T-cell (primary cell): ENCODE measurements around the gene LCLAT1. TPM values are rescaled to one million over a fixed set of nuclear protein-coding genes. Genes with fewer than 3 reads are reported as not detected.
"Not testable (repeated sequence)": the region's sequence is repeated elsewhere in the genome, so short reads cannot be mapped to it uniquely, and the experiment has no call there.

Experiments
- ATAC-seq, 4 experiments: fragments of 200-7000 bp in 3 of 4; fragments of 150-1000 bp in 1 of 4; cut with Tn5 transposase; replicated peaks in 1 of 4; 1 replicate in 3 of 4; 2 replicates in 1 of 4; pipeline ENCODE4 v1.10.0; 2021; ENCODE audit warnings: moderate library complexity in 3 of 4, mild to moderate bottlenecking in 2 of 4, moderate number of reproducible peaks in 1 of 4
- CTCF ChIA-PET, 2 donors: fragments of 300-600 bp; sonication (Branson Sonifier 250); formaldehyde crosslinking; loops; one replicate each; lab custom pipeline; 2022; ENCODE audit warnings: antibody characterized with exemption in 2 of 2; lab: Charles Lee
- POLR2A ChIA-PET, 2 donors: fragments of 300-600 bp; sonication (Branson Sonifier 250); formaldehyde crosslinking; loops; one replicate each; lab custom pipeline; 2022; ENCODE audit warnings: antibody characterized with exemption in 2 of 2; lab: Charles Lee
- DNase-seq, 35 experiments: peaks; one replicate each; pipeline versions ENCODE4 v3.0.0 to v3.0.0-alpha.2; 2013 to 2023
- H3K27ac ChIP-seq: one replicate; pipeline ENCODE4 v1.5.1; 2013; ENCODE audit warnings: low read length
- H3K27me3 ChIP-seq, 2 experiments: replicated peaks in 1 of 2; 1 replicate in 1 of 2; 2 replicates in 1 of 2; pipeline versions ENCODE4 v1.6.1 to v1.7.0; 2013; ENCODE audit warnings: low read length in 1 of 2, mixed read lengths in 1 of 2; ENCODE audit not compliant: control insufficient read depth in 2 of 2, insufficient read depth in 2 of 2; ENCODE audit errors: extremely low read depth in 1 of 2
- H3K36me3 ChIP-seq, 2 donors: 1 replicate in 1 of 2; 2 replicates in 1 of 2; pipeline versions ENCODE4 v1.6.1 to v1.7.0; 2013; ENCODE audit warnings: low read length in 1 of 2; ENCODE audit not compliant: control insufficient read depth in 2 of 2, insufficient read depth in 1 of 2; ENCODE audit errors: extremely low read depth in 1 of 2
- H3K4me1 ChIP-seq, 2 experiments: 1 replicate in 1 of 2; 2 replicates in 1 of 2; pipeline versions ENCODE4 v1.6.1 to v1.7.0; 2013; ENCODE audit warnings: low read length in 2 of 2, mixed read lengths in 1 of 2; ENCODE audit not compliant: insufficient read depth in 2 of 2, control insufficient read depth in 1 of 2; ENCODE audit errors: extremely low read depth in 1 of 2
- H3K4me3 ChIP-seq, 2 donors: 1 replicate in 1 of 2; 2 replicates in 1 of 2; pipeline versions ENCODE4 v1.5.1 to v1.7.0; 2013; ENCODE audit warnings: mild to moderate bottlenecking in 2 of 2, low read length in 1 of 2, moderate library complexity in 1 of 2; ENCODE audit not compliant: control insufficient read depth in 1 of 2; ENCODE audit errors: extremely low read depth in 1 of 2
- H3K9me3 ChIP-seq: 2 replicates; pipeline ENCODE4 v1.7.0; 2013
- H3K27ac Mint-ChIP-seq, 2 donors: one replicate each; pipeline ENCODE4 v1.8.0; 2020 to 2021; ENCODE audit warnings: mild to moderate bottlenecking in 2 of 2, mixed read lengths in 2 of 2
- H3K27me3 Mint-ChIP-seq, 2 donors: one replicate each; pipeline ENCODE4 v1.8.0; 2021 to 2022; ENCODE audit warnings: mixed read lengths in 2 of 2
- H3K36me3 Mint-ChIP-seq: one replicate; pipeline ENCODE4 v1.8.0; 2021; ENCODE audit warnings: mixed read lengths
- H3K4me1 Mint-ChIP-seq, 3 donors: one replicate each; pipeline ENCODE4 v1.8.0; 2020 to 2022; ENCODE audit warnings: mixed read lengths in 3 of 3, mild to moderate bottlenecking in 1 of 3
- H3K4me3 Mint-ChIP-seq, 3 donors: one replicate each; pipeline ENCODE4 v1.8.0; 2020 to 2022; ENCODE audit warnings: mild to moderate bottlenecking in 3 of 3, mixed read lengths in 3 of 3, moderate library complexity in 3 of 3
- H3K9me3 Mint-ChIP-seq, 3 donors: one replicate each; pipeline ENCODE4 v1.8.0; 2020 to 2022; ENCODE audit warnings: mixed read lengths in 3 of 3
- WGBS: methylation state at CpG from one replicate; pipeline ENCODE4 v1.1.5; 2013; ENCODE audit warnings: missing lambda C conversion rate; ENCODE audit not compliant: insufficient coverage; 5-methylcytosine and 5-hydroxymethylcytosine counted together
- total RNA-seq, 35 experiments: library from RNA in 6 of 35; stranded (reverse) in 6 of 35; fragments of 120-200 nt in 1 of 35; gene quantifications; one replicate each; pipeline versions ENCODE4 v1.2.1 to v1.2.4 and lab custom pipeline; 2013 to 2026

Gene LCLAT1
- total RNA-seq, 5 donors from 2014 or later (not counting 1 experiment from before 2014, with no cell fraction given), result 13.8 to 33.0 (median 19.6) TPM

DNA sequence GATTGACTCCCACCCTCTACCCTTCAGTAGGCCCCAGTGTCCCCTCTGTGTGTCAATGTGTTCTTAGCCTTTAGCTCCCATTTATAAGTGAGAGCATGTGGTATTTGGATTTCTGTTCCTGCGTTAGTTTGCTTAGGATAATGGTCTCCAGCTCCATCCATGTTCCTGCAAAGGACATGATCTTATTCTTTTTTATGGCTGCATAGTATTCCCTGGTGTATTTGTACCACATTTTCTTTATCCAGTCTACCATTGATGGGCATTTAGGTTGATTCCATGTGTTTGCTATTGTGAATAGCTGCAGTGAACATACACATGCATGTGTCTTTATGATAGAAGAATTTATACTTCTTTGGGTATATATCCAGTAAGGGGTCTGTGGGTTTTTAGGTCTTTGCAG is 60.4 kb downstream of the LCLAT1 start:
- H3K36me3 Mint-ChIP-seq, result peaks cover 12% of the 10 kb centered on the region
- WGBS, result no CpG with 5 or more reads among the region's 1 CpG
- H3K9me3 ChIP-seq, H3K27ac ChIP-seq, H3K27me3 Mint-ChIP-seq, H3K27me3 ChIP-seq, CTCF ChIA-PET, H3K4me3 ChIP-seq, POLR2A ChIA-PET, H3K36me3 ChIP-seq, ATAC-seq, H3K27ac Mint-ChIP-seq, DNase-seq, H3K4me3 Mint-ChIP-seq: not testable (repeated sequence)
- H3K4me1 Mint-ChIP-seq, result peaks cover 59 to 79% (median 66%) of the 10 kb centered on the region in 3 donors
- peaks cover 3 to 12% (median 5%) of the 10 kb centered on the region in 3 donors for H3K9me3 Mint-ChIP-seq
- peaks cover 13 to 25% of the 10 kb centered on the region in 2 experiments for H3K4me1 ChIP-seq

DNA sequence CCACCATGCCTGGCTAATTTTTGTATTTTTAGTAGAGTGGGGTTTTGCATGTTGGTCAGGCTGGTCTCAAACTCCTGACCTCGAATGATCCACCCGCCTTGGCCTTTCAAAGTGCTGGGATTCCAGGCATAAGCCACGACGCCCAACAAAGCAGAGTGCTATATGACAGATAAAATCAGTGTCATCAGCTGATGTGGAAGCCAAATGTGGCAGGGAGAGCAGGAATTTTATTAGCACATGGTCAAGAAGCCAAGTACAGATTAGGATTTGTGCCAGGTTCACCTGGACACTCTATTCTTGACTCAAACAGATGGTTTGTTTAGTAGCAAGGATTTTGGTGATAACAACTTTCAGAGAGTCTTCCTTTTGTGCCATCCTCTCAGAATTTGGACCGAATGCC is 62.7 kb downstream of the LCLAT1 start:
- Histone ChIP-seq H3K27me3 (no peaks in the 10 kb centered on the region), H3K9me3 (no peaks in the 10 kb centered on the region), H3K27ac (no peak overlapping the region), H3K4me1 (peaks cover under 1 to 10% of the 10 kb centered on the region in 2 experiments), H3K4me3 (no peak overlapping the region), H3K36me3 (no peaks in the 10 kb centered on the region)
- H3K36me3 Mint-ChIP-seq, result peaks cover 12% of the 10 kb centered on the region
- H3K4me3 Mint-ChIP-seq, result no peak overlapping the region
- DNase-seq (no peak), ATAC-seq (no peak)
- 93% methylated on average over 4 of the region's 5 CpGs for WGBS
- no peaks in the 10 kb centered on the region for H3K27me3 Mint-ChIP-seq
- CTCF ChIA-PET, result interaction anchor here in 1 of 2 donors (0.6 kb wide), 1 partner anchor 188 kb away, joined by 4 read pairs; no protein-coding TSS in a partner anchor
- H3K27ac Mint-ChIP-seq, result no peak overlapping the region
- peaks cover 0 to 12% (median 5%) of the 10 kb centered on the region in 3 donors for H3K9me3 Mint-ChIP-seq
- POLR2A ChIA-PET, result interaction anchor here in 1 of 2 donors (0.6 kb wide), 1 partner anchor 69 kb away, joined by 3 read pairs; no protein-coding TSS in a partner anchor
- H3K4me1 Mint-ChIP-seq, result peaks cover 45 to 70% (median 50%) of the 10 kb centered on the region in 3 donors

DNA sequence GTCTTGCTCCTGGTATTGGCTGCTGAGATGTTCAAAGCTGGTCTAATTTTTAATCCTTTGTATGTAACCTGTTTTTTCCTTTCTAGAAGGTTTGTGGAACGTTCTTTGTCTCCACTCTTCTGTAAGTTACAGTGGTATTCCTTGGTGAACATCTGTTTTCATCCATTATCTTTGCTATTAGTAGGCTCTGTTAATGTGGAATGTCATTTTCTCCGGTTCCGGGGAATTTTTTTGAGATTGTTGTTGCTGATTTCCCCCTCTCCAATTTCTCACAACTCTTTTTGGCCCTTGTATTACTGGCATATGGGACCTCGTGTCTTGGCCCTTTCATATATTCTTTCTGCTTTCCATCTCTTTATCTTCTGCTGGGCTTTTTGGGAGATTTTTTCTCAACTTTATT is 63.4 kb downstream of the LCLAT1 start:
- H3K4me1 Mint-ChIP-seq, result peaks cover 42 to 69% (median 48%) of the 10 kb centered on the region in 3 donors
- Histone ChIP-seq H3K27ac (no peak overlapping the region), H3K9me3 (no peaks in the 10 kb centered on the region), H3K4me3 (no peak overlapping the region), H3K27me3 (no peaks in the 10 kb centered on the region), H3K4me1 (peaks cover 0 to 5% of the 10 kb centered on the region in 2 experiments), H3K36me3 (no peaks in the 10 kb centered on the region)
- ChIA-PET CTCF (interaction anchor here (0.5 to 1.1 kb wide), 2 partner anchors 43 to 201 kb away, joined by 3 to 4 read pairs; no protein-coding TSS in a partner anchor), POLR2A (interaction anchor here in 1 of 2 donors (0.6 kb wide), 1 partner anchor 13 kb away, joined by 3 read pairs; no protein-coding TSS in a partner anchor)
- no peaks in the 10 kb centered on the region for H3K27me3 Mint-ChIP-seq
- no CpG with 5 or more reads among the region's 4 CpGs for WGBS
- DNase-seq (no peak), ATAC-seq (no peak)
- H3K27ac Mint-ChIP-seq, result no peak overlapping the region
- peaks cover 16% of the 10 kb centered on the region for H3K36me3 Mint-ChIP-seq
- no peak overlapping the region for H3K4me3 Mint-ChIP-seq
- H3K9me3 Mint-ChIP-seq, result peaks cover 0 to 12% (median 5%) of the 10 kb centered on the region in 3 donors

DNA sequence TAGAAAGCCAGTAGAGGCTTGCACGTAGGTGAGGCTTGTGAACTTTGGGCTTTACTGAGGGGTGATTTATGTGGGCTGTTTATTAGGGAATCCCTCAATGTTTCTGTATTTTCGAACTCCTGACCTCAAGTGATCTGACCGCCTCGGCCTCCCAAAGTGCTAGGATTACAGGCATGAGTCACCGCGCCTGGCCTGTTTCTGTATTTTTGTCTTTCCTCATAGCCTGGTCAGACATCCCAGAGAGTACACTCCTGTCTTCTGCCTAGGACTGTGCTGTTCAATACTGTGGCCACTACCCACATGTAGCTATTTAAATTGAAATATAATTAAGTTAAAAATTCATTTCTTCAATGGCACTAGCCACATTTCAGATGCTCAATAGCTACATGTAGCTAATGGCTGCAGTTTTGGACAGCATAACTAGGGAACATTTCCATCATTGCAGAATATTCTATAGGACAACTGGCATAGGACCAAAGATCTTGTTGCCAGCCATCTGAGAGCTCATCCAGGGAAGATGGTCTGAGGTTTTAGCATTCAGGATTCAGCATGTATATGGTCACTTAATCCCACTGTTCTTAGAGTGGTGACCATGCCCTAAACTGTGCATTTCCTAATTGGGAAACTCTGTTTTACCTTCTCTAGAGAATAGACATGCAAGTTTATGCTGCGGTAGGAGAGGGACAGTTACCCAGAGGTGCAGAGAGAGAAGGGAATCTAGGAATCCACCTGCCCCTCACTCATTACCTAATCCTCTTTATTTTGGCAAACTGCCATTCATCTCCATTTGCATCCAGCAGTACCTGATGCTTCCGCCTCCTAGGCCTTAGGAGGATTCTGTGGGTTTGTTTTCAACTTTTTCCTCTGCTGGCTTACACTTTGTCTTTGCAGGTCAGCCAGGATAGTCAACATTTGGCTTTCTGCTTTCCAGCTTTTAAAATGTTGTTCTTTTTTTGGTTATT is 64.4 kb downstream of the LCLAT1 start:
- Histone ChIP-seq H3K9me3 (no peaks in the 10 kb centered on the region), H3K27me3 (no peaks in the 10 kb centered on the region), H3K4me3 (no peak overlapping the region), H3K4me1 (peaks cover 0 to 2% of the 10 kb centered on the region in 2 experiments), H3K36me3 (no peaks in the 10 kb centered on the region), H3K27ac (no peak overlapping the region)
- Mint-ChIP-seq H3K27me3 (no peaks in the 10 kb centered on the region), H3K4me3 (no peak overlapping the region), H3K4me1 (peaks cover 36 to 66% (median 42%) of the 10 kb centered on the region in 3 donors), H3K27ac (no peak overlapping the region), H3K9me3 (peaks cover 0 to 12% (median 5%) of the 10 kb centered on the region in 3 donors), H3K36me3 (peaks cover 20% of the 10 kb centered on the region)
- ChIA-PET POLR2A (no interaction called here), CTCF (interaction anchor here in 1 of 2 donors (0.6 to 1.1 kb wide), 2 partner anchors 138 to 200 kb away, joined by 3 to 4 read pairs; no protein-coding TSS in a partner anchor)
- ATAC-seq (no peak), DNase-seq (no peak)
- WGBS, result 88% methylated on average over 1 of the region's 8 CpGs

DNA sequence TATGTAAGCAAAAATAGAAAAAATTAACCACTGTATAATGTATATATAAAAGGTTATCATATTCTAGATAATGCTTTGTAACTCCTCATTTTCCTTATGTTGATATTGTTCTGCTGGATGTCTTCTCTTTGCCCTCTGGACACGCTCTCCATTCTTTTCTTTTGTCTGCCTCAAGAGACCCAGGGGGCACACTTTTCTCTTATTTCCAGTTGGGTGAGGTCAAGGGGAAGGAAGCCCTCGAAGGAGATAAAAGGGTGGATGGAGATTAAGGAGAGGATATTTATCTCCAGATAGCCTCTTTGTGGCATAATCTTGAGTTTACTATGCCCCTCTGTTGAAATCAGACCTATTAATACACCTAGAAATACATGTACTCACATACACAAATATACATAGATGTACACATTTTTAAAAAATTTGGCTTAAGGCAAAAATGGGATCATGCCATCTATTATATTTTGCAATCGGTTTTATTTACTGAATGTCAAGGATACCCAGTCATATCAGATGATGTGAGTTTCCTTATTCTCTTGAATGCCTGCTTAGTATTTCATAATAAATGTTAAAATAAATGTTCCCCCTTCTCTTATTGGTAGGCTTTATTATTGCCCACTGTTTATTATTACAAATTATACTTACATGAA is 65.3 kb downstream of the LCLAT1 start:
- ATAC-seq, result no peak
- Histone ChIP-seq H3K4me1 (peaks cover 0 to 2% of the 10 kb centered on the region in 2 experiments), H3K9me3 (no peaks in the 10 kb centered on the region), H3K4me3 (no peak overlapping the region), H3K27ac (no peak overlapping the region), H3K36me3 (no peaks in the 10 kb centered on the region), H3K27me3 (no peaks in the 10 kb centered on the region)
- ChIA-PET CTCF (no interaction called here), POLR2A (no interaction called here)
- no peaks in the 10 kb centered on the region for H3K27me3 Mint-ChIP-seq
- H3K4me3 Mint-ChIP-seq, result no peak overlapping the region
- WGBS, result no CpG with 5 or more reads among the region's 3 CpGs
- H3K4me1 Mint-ChIP-seq, result peaks cover 36 to 72% (median 42%) of the 10 kb centered on the region in 3 donors
- no peak for DNase-seq
- peaks cover 0 to 13% (median 5%) of the 10 kb centered on the region in 3 donors for H3K9me3 Mint-ChIP-seq
- H3K36me3 Mint-ChIP-seq, result peaks cover 23% of the 10 kb centered on the region
- no peak overlapping the region for H3K27ac Mint-ChIP-seq

DNA sequence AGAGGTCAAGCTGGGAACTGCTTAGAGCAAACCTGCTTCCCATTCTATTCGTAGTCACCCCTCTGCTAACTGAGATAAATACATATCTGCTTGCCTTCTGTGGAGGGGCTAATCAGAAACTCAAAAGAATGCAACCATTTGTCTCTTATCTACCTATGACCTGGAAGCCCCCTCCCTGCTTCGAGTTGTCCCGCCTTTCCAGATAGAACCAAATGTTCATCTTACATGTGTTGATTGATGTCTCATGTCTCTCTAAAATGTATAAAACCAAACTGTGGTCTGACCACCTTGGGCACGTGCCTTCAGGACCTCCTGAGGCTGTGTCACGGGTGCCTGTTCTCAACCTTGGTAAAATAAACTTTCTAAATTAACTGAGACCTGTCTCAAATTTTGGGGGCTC is 66.6 kb downstream of the LCLAT1 start:
- H3K27ac Mint-ChIP-seq, H3K4me3 Mint-ChIP-seq, ATAC-seq, H3K4me3 ChIP-seq, H3K27me3 Mint-ChIP-seq, H3K27me3 ChIP-seq, H3K27ac ChIP-seq, H3K4me1 ChIP-seq, CTCF ChIA-PET, DNase-seq, H3K36me3 ChIP-seq, H3K9me3 ChIP-seq, POLR2A ChIA-PET: not testable (repeated sequence)
- Mint-ChIP-seq H3K9me3 (peaks cover 0 to 12% (median 2%) of the 10 kb centered on the region in 3 donors), H3K36me3 (peaks cover 23% of the 10 kb centered on the region), H3K4me1 (peaks cover 34 to 67% (median 38%) of the 10 kb centered on the region in 3 donors)
- no CpG with 5 or more reads among the region's 5 CpGs for WGBS
